ENCODE data around the gene CADM4. TPM values are rescaled to one million over a fixed set of nuclear protein-coding genes. Genes with fewer than 3 reads are reported as not detected.

CADM4 gene
- total RNA-seq, 3 donors from 2014 or later = 2.1 to 20.8 (median 18.0) TPM

GRCh38 chr19:43595605-43595998 lies 44.0 kb downstream of the CADM4 start:
- intact Hi-C loops (cut with DNase I; ENCODE audit: low total_unique reads) = loop anchor here (10.0 kb wide), 1 partner anchor 61 kb away; the partner anchor contains the start of gene ZNF575
- peaks cover 9 to 13% of the 10 kb centered on the region in 2 donors for H3K4me1 ChIP-seq
- H3K27ac ChIP-seq = peak overlapping the region; percentile 98
- H3K4me3 ChIP-seq = peak overlapping the region; percentile 66 to 75 (median 71)
- peak in 1 of 2 donors; percentile 37 for DNase-seq (ENCODE audit: low spot score in 2 of 2)
- H3K36me3 ChIP-seq = peaks cover 6% of the 10 kb centered on the region
- H3K9me3 ChIP-seq = no peaks in the 10 kb centered on the region
- TF ChIP-seq POLR2AphosphoS5 (IDR thresholded peaks at IDR 0.05) (peak in 1 of 3 donors; percentile 17), CTCF (IDR thresholded peaks at IDR 0.05) (peak in 1 of 3 donors; percentile 9), POLR2A (IDR thresholded peaks at IDR 0.05) (no peak)
- H3K27me3 ChIP-seq = no peaks in the 10 kb centered on the region

- no peaks in the 10 kb centered on the region for H3K27me3 ChIP-seq
- TF ChIP-seq CTCF (IDR thresholded peaks at IDR 0.05) (peak; percentile 26 to 66 (median 41)), POLR2A (IDR thresholded peaks at IDR 0.05) (no peak), POLR2AphosphoS5 (IDR thresholded peaks at IDR 0.05) (peak in 1 of 3 donors; percentile 4)
- H3K4me3 ChIP-seq = peak overlapping the region; percentile 66 to 75 (median 71)
- H3K36me3 ChIP-seq = peaks cover 6% of the 10 kb centered on the region
- DNase-seq (ENCODE audit: low spot score in 2 of 2) = no peak
- H3K4me1 ChIP-seq = peaks cover 9 to 13% of the 10 kb centered on the region in 2 donors
- intact Hi-C loops (cut with DNase I; ENCODE audit: low total_unique reads) = loop anchor here (10.0 kb wide), 1 partner anchor 60 kb away; the partner anchor contains the start of gene ZNF575
- no peaks in the 10 kb centered on the region for H3K9me3 ChIP-seq
- H3K27ac ChIP-seq = peak overlapping the region; percentile 98
Measured at GRCh38 chr19:43594710-43595604, 44.7 kb downstream of the CADM4 start.

GRCh38 chr19:43594081-43594697 lies 45.5 kb downstream of the CADM4 start:
- H3K27me3 ChIP-seq = no peaks in the 10 kb centered on the region
- peaks cover 9 to 13% of the 10 kb centered on the region in 2 donors for H3K4me1 ChIP-seq
- DNase-seq (ENCODE audit: low spot score in 2 of 2) = no peak
- no peak for TF ChIP-seq CTCF (IDR thresholded peaks at IDR 0.05)
- TF ChIP-seq POLR2AphosphoS5 (IDR thresholded peaks at IDR 0.05) = no peak
- H3K27ac ChIP-seq = peak overlapping the region; percentile 98
- H3K9me3 ChIP-seq = no peaks in the 10 kb centered on the region
- intact Hi-C loops (cut with DNase I; ENCODE audit: low total_unique reads) = loop anchor here (10.0 kb wide), 1 partner anchor 59 kb away; the partner anchor contains the start of gene ZNF575
- peak overlapping the region; percentile 66 to 75 (median 71) for H3K4me3 ChIP-seq
- H3K36me3 ChIP-seq = peaks cover 6% of the 10 kb centered on the region

- no peak for TF ChIP-seq CTCF (IDR thresholded peaks at IDR 0.05)
- TF ChIP-seq POLR2A (IDR thresholded peaks at IDR 0.05) = no peak
- TF ChIP-seq POLR2AphosphoS5 (IDR thresholded peaks at IDR 0.05) = no peak
- intact Hi-C loops (cut with DNase I; ENCODE audit: low total_unique reads) = loop anchor here (10.0 kb wide), 1 partner anchor 58 kb away; the partner anchor contains the start of gene ZNF575
- peaks cover 6% of the 10 kb centered on the region for H3K36me3 ChIP-seq
- peaks cover 9 to 12% of the 10 kb centered on the region in 2 donors for H3K4me1 ChIP-seq
- no peak overlapping the region for H3K27ac ChIP-seq
- no peaks in the 10 kb centered on the region for H3K9me3 ChIP-seq
- no peaks in the 10 kb centered on the region for H3K27me3 ChIP-seq
- DNase-seq (ENCODE audit: low spot score in 2 of 2) = no peak
- H3K4me3 ChIP-seq = no peak overlapping the region
Measured at GRCh38 chr19:43592800-43593350, 46.8 kb downstream of the CADM4 start.

All from breast epithelium (tissue), 4 donors.